Measurements from ENCODE around the gene AP2B1. TPM values are rescaled to one million over a fixed set of nuclear protein-coding genes. Genes with fewer than 3 reads are reported as not detected.

Gene AP2B1
- total and polyA plus RNA-seq, 3 experiments from 2014 or later: 67.9 to 178 (median 163) TPM

DNA sequence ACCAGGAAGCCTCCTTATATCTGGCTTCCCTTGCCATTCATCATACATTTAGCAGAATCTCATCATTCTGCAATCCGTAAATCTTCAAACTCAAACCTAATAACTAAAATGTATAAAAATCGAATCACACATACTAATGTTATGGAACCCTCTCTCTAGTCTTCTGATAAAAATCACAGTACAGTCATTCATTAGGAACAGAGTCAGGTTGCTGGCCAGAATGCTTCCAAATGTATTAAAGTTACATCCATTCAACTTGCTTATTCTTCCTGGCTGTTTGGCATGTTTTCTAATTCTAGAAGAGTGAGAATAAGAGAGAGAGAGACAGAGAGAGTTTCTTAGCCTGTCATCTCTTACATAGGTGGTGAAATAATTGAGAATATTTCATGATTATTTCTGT lies 127.9 kb downstream of the AP2B1 start:
- ChIA-PET POLR2A (no interaction called here), CTCF (no interaction called here)
- Mint-ChIP-seq H3K36me3 (peaks cover 5 to 36% (median 28%) of the 10 kb centered on the region in 3 donors), H3K9me3 (no peaks in the 10 kb centered on the region), H3K4me3 (no peak overlapping the region), H3K4me1 (peaks cover 0 to 7% (median 1%) of the 10 kb centered on the region in 3 donors), H3K27ac (no peak overlapping the region), H3K27me3 (no peaks in the 10 kb centered on the region)
- H3K27me3 ChIP-seq (ENCODE audit: insufficient read depth, low read length, poor library complexity, severe bottlenecking): no peaks in the 10 kb centered on the region
- H3K4me1 ChIP-seq (ENCODE audit: insufficient read depth, low read length): peaks cover 19% of the 10 kb centered on the region
- DNase-seq: no peak
- no peak overlapping the region for H3K27ac ChIP-seq (ENCODE audit: low read depth, low read length)
- H3K9me3 ChIP-seq (ENCODE audit: low read length): no peaks in the 10 kb centered on the region
- peaks cover 23% of the 10 kb centered on the region for H3K36me3 ChIP-seq (ENCODE audit: insufficient read depth, low read length)
- no peak overlapping the region for H3K4me3 ChIP-seq (ENCODE audit: low read length)

DNA sequence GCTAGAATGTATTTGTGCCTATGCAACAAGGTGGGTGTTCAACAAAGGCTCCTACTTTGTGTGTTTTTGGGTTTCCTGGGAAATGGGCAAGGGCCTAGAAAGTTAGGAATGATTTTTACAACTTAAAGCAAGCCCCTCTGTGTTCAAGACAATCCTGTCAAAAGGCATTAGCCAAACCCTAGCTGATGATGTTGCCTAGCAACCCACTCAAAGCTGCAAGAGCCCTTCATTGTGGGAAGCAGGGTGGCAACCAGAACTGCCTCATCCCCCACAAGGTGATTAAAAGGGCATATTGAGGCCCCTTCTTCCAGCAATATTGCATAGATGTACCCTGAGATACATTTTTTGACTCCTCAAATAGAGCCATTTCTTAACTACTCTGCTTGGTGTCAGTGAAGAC lies 128.3 kb downstream of the AP2B1 start:
- Histone ChIP-seq H3K36me3 (ENCODE audit: insufficient read depth, low read length) (peaks cover 20% of the 10 kb centered on the region), H3K27me3 (ENCODE audit: insufficient read depth, low read length, poor library complexity, severe bottlenecking) (no peaks in the 10 kb centered on the region), H3K27ac (ENCODE audit: low read depth, low read length) (no peak overlapping the region), H3K4me1 (ENCODE audit: insufficient read depth, low read length) (peaks cover 19% of the 10 kb centered on the region), H3K9me3 (ENCODE audit: low read length) (no peaks in the 10 kb centered on the region), H3K4me3 (ENCODE audit: low read length) (no peak overlapping the region)
- Mint-ChIP-seq H3K9me3 (no peaks in the 10 kb centered on the region), H3K4me1 (peaks cover 0 to 7% (median 1%) of the 10 kb centered on the region in 3 donors), H3K4me3 (no peak overlapping the region), H3K36me3 (peaks cover 7 to 35% (median 28%) of the 10 kb centered on the region in 3 donors), H3K27me3 (no peaks in the 10 kb centered on the region), H3K27ac (no peak overlapping the region)
- ChIA-PET POLR2A (no interaction called here), CTCF (no interaction called here)
- DNase-seq: no peak

DNA sequence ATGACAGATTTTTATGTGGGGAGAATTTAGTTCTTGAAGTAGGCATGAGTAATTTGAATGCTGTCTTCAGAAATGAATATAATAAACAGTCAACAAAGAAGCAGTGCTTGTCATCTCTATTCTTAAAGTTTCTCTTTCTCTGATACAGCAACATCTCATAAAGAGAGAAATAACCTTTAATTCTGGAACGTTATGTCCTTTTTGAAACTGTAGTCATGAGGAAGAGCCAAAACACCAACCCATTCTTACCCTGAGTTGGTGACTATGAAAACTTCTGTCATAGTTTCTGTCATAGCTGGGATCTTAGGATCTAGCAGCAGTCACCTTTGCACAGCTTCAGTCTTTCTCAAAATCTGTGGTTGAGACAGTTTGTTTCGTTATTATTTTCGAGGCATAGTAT lies 129.1 kb downstream of the AP2B1 start:
- Histone ChIP-seq H3K27ac (ENCODE audit: low read depth, low read length) (no peak overlapping the region), H3K36me3 (ENCODE audit: insufficient read depth, low read length) (peaks cover 12% of the 10 kb centered on the region), H3K4me3 (ENCODE audit: low read length) (no peak overlapping the region), H3K4me1 (ENCODE audit: insufficient read depth, low read length) (peaks cover 19% of the 10 kb centered on the region), H3K27me3 (ENCODE audit: insufficient read depth, low read length, poor library complexity, severe bottlenecking) (no peaks in the 10 kb centered on the region), H3K9me3 (ENCODE audit: low read length) (no peaks in the 10 kb centered on the region)
- CTCF ChIA-PET: interaction anchor here (1.0 kb wide), 1 partner anchor 20 kb away, joined by 3 read pairs; no protein-coding TSS in a partner anchor
- Mint-ChIP-seq H3K36me3 (peaks cover 7 to 34% (median 25%) of the 10 kb centered on the region in 3 donors), H3K9me3 (no peaks in the 10 kb centered on the region), H3K27me3 (no peaks in the 10 kb centered on the region), H3K4me3 (no peak overlapping the region), H3K27ac (no peak overlapping the region), H3K4me1 (peaks cover 0 to 4% (median 1%) of the 10 kb centered on the region in 3 donors)
- POLR2A ChIA-PET: no interaction called here
- no peak for DNase-seq

- peaks cover 12% of the 10 kb centered on the region for H3K36me3 ChIP-seq (ENCODE audit: insufficient read depth, low read length)
- H3K27ac ChIP-seq (ENCODE audit: low read depth, low read length): no peak overlapping the region
- Mint-ChIP-seq H3K9me3 (no peaks in the 10 kb centered on the region), H3K27me3 (no peaks in the 10 kb centered on the region), H3K36me3 (peaks cover 7 to 33% (median 23%) of the 10 kb centered on the region in 3 donors), H3K27ac (no peak overlapping the region), H3K4me3 (no peak overlapping the region), H3K4me1 (peaks cover 0 to 2% (median under 1%) of the 10 kb centered on the region in 3 donors)
- DNase-seq: no peak
- no peaks in the 10 kb centered on the region for H3K27me3 ChIP-seq (ENCODE audit: insufficient read depth, low read length, poor library complexity, severe bottlenecking)
- POLR2A ChIA-PET: no interaction called here
- no peak overlapping the region for H3K4me3 ChIP-seq (ENCODE audit: low read length)
- CTCF ChIA-PET: interaction anchor here (1.0 kb wide), 1 partner anchor 21 kb away, joined by 3 read pairs; no protein-coding TSS in a partner anchor
- H3K9me3 ChIP-seq (ENCODE audit: low read length): no peaks in the 10 kb centered on the region
- H3K4me1 ChIP-seq (ENCODE audit: insufficient read depth, low read length): peaks cover 18% of the 10 kb centered on the region
Observed at GRCh38 chr17:35716897-35717465, 129.9 kb downstream of the AP2B1 start.

DNA sequence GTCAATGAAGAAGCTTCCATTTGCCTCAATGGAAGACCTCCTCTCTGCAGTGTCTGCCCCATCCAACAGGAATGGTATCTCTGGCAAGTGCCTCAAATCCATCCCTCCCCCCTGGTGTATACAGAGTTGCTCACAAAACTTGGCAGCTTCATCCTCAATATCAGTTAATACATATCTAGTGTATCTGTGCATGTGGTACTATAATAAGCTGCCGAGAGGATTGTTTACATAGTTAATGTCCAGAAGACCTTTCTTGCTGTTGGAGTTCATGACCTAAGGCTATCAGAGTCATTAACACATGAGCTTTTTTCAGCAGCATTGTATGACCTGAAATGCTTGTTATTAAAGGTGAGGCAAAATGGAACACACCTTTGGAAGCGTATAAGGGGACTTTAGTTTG lies 130.4 kb downstream of the AP2B1 start:
- POLR2A ChIA-PET: no interaction called here
- Histone ChIP-seq H3K27ac (ENCODE audit: low read depth, low read length) (no peak overlapping the region), H3K4me3 (ENCODE audit: low read length) (no peak overlapping the region), H3K36me3 (ENCODE audit: insufficient read depth, low read length) (peaks cover 12% of the 10 kb centered on the region), H3K27me3 (ENCODE audit: insufficient read depth, low read length, poor library complexity, severe bottlenecking) (no peaks in the 10 kb centered on the region), H3K4me1 (ENCODE audit: insufficient read depth, low read length) (peaks cover 14% of the 10 kb centered on the region), H3K9me3 (ENCODE audit: low read length) (no peaks in the 10 kb centered on the region)
- Mint-ChIP-seq H3K4me1 (no peaks in the 10 kb centered on the region), H3K36me3 (peaks cover 7 to 36% (median 24%) of the 10 kb centered on the region in 3 donors), H3K4me3 (no peak overlapping the region), H3K27ac (no peak overlapping the region), H3K27me3 (no peaks in the 10 kb centered on the region), H3K9me3 (no peaks in the 10 kb centered on the region)
- DNase-seq: no peak
- CTCF ChIA-PET: no interaction called here

DNA sequence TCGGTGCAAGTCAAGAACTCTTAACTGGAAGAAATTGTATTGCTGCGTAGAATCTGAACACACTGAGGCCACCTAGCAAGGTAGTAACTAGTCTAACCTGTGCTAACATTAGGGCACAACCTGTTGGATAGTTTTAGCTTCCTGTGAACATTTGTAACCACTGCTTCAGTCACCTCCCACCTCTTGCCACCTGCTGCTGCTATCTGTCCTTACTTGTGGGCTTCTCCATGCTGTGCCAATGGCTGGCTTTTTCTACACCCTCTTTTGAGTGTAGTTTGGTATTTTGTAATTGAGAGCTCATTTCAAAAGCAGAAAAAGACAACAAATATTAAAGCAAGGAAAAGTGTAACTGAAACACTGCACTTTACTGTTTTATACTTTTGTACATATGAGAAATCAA lies 136.6 kb downstream of the AP2B1 start:
- Histone ChIP-seq H3K4me3 (ENCODE audit: low read length) (no peak overlapping the region), H3K4me1 (ENCODE audit: insufficient read depth, low read length) (no peaks in the 10 kb centered on the region), H3K27me3 (ENCODE audit: insufficient read depth, low read length, poor library complexity, severe bottlenecking) (no peaks in the 10 kb centered on the region), H3K36me3 (ENCODE audit: insufficient read depth, low read length) (peaks cover 27% of the 10 kb centered on the region), H3K9me3 (ENCODE audit: low read length) (no peaks in the 10 kb centered on the region), H3K27ac (ENCODE audit: low read depth, low read length) (no peak overlapping the region)
- ChIA-PET CTCF (no interaction called here), POLR2A (no interaction called here)
- H3K4me1 Mint-ChIP-seq: no peaks in the 10 kb centered on the region
- H3K9me3 Mint-ChIP-seq: peaks cover 0 to 1% (median 0%) of the 10 kb centered on the region in 5 donors
- peaks cover 25 to 89% (median 32%) of the 10 kb centered on the region in 3 donors for H3K36me3 Mint-ChIP-seq
- no peaks in the 10 kb centered on the region for H3K27me3 Mint-ChIP-seq
- no peak for DNase-seq
- no peak overlapping the region for H3K4me3 Mint-ChIP-seq
- peak overlapping the region in 1 of 8 donors; percentile 51 for H3K27ac Mint-ChIP-seq

GRCh38 chr17:35725058-35725457 lies 137.9 kb downstream of the AP2B1 start:
- Mint-ChIP-seq H3K27ac (peak overlapping the region in 2 of 8 donors; percentile 9 to 64), H3K4me1 (peaks cover 0 to 8% (median 5%) of the 10 kb centered on the region in 3 donors), H3K27me3 (no peaks in the 10 kb centered on the region), H3K36me3 (peaks cover 22 to 80% (median 30%) of the 10 kb centered on the region in 3 donors), H3K4me3 (no peak overlapping the region), H3K9me3 (peaks cover 0 to 1% (median 0%) of the 10 kb centered on the region in 5 donors)
- H3K27me3 ChIP-seq (ENCODE audit: insufficient read depth, low read length, poor library complexity, severe bottlenecking): no peaks in the 10 kb centered on the region
- no peaks in the 10 kb centered on the region for H3K4me1 ChIP-seq (ENCODE audit: insufficient read depth, low read length)
- no peak overlapping the region for H3K27ac ChIP-seq (ENCODE audit: low read depth, low read length)
- no peak overlapping the region for H3K4me3 ChIP-seq (ENCODE audit: low read length)
- ChIA-PET CTCF (no interaction called here), POLR2A (no interaction called here)
- no peaks in the 10 kb centered on the region for H3K9me3 ChIP-seq (ENCODE audit: low read length)
- H3K36me3 ChIP-seq (ENCODE audit: insufficient read depth, low read length): peaks cover 27% of the 10 kb centered on the region
- DNase-seq: no peak

DNA sequence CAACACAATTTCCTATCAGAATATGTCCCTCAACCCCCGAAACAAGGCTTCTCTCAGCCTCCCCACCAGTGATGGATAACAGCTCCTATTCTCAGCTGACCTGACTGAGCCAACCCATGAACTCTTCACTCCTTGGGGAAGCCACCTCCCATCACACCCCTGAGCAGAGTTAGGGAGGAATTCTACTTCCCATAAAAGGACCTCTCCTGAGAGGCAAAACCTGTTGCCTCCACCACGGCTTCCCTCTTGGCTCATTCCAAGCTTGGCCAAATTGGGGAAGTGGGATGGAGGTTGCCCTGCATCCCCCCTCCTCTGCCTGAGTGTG lies 138.6 kb downstream of the AP2B1 start:
- H3K27ac ChIP-seq (ENCODE audit: low read depth, low read length): no peak overlapping the region
- peaks cover 0 to 2% of the 10 kb centered on the region in 2 donors for H3K27me3 Mint-ChIP-seq
- H3K4me1 Mint-ChIP-seq: peaks cover 6 to 14% (median 10%) of the 10 kb centered on the region in 3 donors
- no peak overlapping the region for H3K4me3 ChIP-seq (ENCODE audit: low read length)
- POLR2A ChIA-PET: no interaction called here
- DNase-seq: no peak
- peaks cover 27% of the 10 kb centered on the region for H3K36me3 ChIP-seq (ENCODE audit: insufficient read depth, low read length)
- H3K27me3 ChIP-seq (ENCODE audit: insufficient read depth, low read length, poor library complexity, severe bottlenecking): no peaks in the 10 kb centered on the region
- peaks cover 2% of the 10 kb centered on the region for H3K4me1 ChIP-seq (ENCODE audit: insufficient read depth, low read length)
- H3K36me3 Mint-ChIP-seq: peaks cover 21 to 76% (median 28%) of the 10 kb centered on the region in 3 donors
- CTCF ChIA-PET: no interaction called here
- H3K9me3 ChIP-seq (ENCODE audit: low read length): no peaks in the 10 kb centered on the region
- H3K4me3 Mint-ChIP-seq: no peak overlapping the region
- H3K9me3 Mint-ChIP-seq: peaks cover 0 to 1% (median 0%) of the 10 kb centered on the region in 5 donors
- peak overlapping the region in 2 of 8 donors; percentile 7 to 42 for H3K27ac Mint-ChIP-seq
